HEK293 (cell line): ENCODE results near the gene AP2M1.

ENCODE experiments used
- BCL11A ChIP-seq: fragments of 450-650 bp; formaldehyde crosslinking; IDR thresholded peaks from 2 replicates; pipeline ENCODE4 v1.5.1; 2016; ENCODE audit warnings: low read depth, missing biosample characterization, missing genetic modification characterization
- CTCF ChIP-seq: fragments of 450-650 bp; formaldehyde crosslinking; IDR thresholded peaks from 2 replicates; pipeline ENCODE4 v1.5.1; 2016; ENCODE audit warnings: missing biosample characterization, missing genetic modification characterization
- PRDM10 ChIP-seq: fragments of 450-650 bp; formaldehyde crosslinking; IDR thresholded peaks from 2 replicates; pipeline ENCODE4 v1.5.1; 2016; ENCODE audit warnings: missing biosample characterization, missing genetic modification characterization
- SP2 ChIP-seq: fragments of 450-650 bp; formaldehyde crosslinking; IDR thresholded peaks from 2 replicates; pipeline ENCODE4 v1.5.1; 2016; ENCODE audit warnings: missing biosample characterization, missing genetic modification characterization
- YY1 ChIP-seq: fragments of 450-650 bp; formaldehyde crosslinking; IDR thresholded peaks from 2 replicates; pipeline ENCODE4 v1.5.1; 2018; ENCODE audit warnings: missing biosample characterization, missing genetic modification characterization
- ZBTB8A ChIP-seq: fragments of 450-650 bp; formaldehyde crosslinking; IDR thresholded peaks from 2 replicates; pipeline ENCODE4 v1.5.1; 2016; ENCODE audit warnings: missing biosample characterization, missing genetic modification characterization
- ZFP41 ChIP-seq: fragments of 450-650 bp; formaldehyde crosslinking; IDR thresholded peaks from 2 replicates; pipeline ENCODE4 v1.5.1; 2016; ENCODE audit warnings: missing biosample characterization, missing genetic modification characterization, borderline replicate concordance
- ZNF324 ChIP-seq: fragments of 450-650 bp; formaldehyde crosslinking; IDR thresholded peaks from 2 replicates; pipeline ENCODE4 v1.5.1; 2016; ENCODE audit warnings: missing biosample characterization, missing genetic modification characterization
- ZNF423 ChIP-seq: fragments of 450-650 bp; formaldehyde crosslinking; IDR thresholded peaks from 2 replicates; pipeline ENCODE4 v1.5.1; 2016; ENCODE audit warnings: missing biosample characterization, missing genetic modification characterization
- ZNF629 ChIP-seq: fragments of 450-650 bp; formaldehyde crosslinking; IDR thresholded peaks from 2 replicates; pipeline ENCODE4 v1.5.1; 2017; ENCODE audit warnings: missing biosample characterization, missing genetic modification characterization
- ZNF660 ChIP-seq: fragments of 450-650 bp; IDR thresholded peaks from 2 replicates; pipeline ENCODE4 v1.5.1; 2018; ENCODE audit warnings: missing biosample characterization, mild to moderate bottlenecking, missing genetic modification characterization
- TF ChIP-seq, protein P1 (sequence below): fragments of 450-650 bp; formaldehyde crosslinking; IDR thresholded peaks from 2 replicates; pipeline ENCODE4 v1.5.1; 2017; ENCODE audit warnings: missing biosample characterization, missing genetic modification characterization
- TF ChIP-seq, protein P2 (sequence below): fragments of 450-650 bp; formaldehyde crosslinking; IDR thresholded peaks from 2 replicates; pipeline ENCODE4 v1.5.1; 2016; ENCODE audit warnings: missing biosample characterization, missing genetic modification characterization

DNA sequence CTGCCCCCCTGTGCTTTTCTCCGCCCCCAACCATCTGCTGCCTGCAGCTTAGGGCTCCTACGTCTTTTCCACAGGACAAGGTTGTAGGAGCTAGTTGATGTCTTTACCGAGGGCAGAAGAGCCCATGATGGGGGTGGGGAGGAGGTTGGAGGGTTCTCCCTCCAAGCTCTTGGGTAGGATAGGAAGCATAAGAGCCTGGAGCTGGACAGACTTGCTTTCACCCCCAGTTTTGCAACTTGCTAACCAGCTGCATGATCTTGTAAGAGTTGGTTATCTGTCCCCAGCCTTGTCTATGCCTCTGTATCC, 12.2 kb downstream of the AP2M1 start:
- TF ChIP-seq YY1 (tag by site-specific recombination) (no peak), ZNF660 (no peak), PRDM10 (no peak), ZFP41 (tag by site-specific recombination) (no peak), ZNF629 (tag by site-specific recombination) (no peak), CTCF (no peak), ZNF324 (tag by site-specific recombination) (no peak), BCL11A (no peak), SP2 (no peak), ZNF423 (no peak), ZBTB8A (tag by site-specific recombination) (no peak)
- TF ChIP-seq, protein P1, sequence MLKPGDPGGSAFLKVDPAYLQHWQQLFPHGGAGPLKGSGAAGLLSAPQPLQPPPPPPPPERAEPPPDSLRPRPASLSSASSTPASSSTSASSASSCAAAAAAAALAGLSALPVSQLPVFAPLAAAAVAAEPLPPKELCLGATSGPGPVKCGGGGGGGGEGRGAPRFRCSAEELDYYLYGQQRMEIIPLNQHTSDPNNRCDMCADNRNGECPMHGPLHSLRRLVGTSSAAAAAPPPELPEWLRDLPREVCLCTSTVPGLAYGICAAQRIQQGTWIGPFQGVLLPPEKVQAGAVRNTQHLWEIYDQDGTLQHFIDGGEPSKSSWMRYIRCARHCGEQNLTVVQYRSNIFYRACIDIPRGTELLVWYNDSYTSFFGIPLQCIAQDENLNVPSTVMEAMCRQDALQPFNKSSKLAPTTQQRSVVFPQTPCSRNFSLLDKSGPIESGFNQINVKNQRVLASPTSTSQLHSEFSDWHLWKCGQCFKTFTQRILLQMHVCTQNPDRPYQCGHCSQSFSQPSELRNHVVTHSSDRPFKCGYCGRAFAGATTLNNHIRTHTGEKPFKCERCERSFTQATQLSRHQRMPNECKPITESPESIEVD (tag by site-specific recombination): no peak
- TF ChIP-seq, protein P2, sequence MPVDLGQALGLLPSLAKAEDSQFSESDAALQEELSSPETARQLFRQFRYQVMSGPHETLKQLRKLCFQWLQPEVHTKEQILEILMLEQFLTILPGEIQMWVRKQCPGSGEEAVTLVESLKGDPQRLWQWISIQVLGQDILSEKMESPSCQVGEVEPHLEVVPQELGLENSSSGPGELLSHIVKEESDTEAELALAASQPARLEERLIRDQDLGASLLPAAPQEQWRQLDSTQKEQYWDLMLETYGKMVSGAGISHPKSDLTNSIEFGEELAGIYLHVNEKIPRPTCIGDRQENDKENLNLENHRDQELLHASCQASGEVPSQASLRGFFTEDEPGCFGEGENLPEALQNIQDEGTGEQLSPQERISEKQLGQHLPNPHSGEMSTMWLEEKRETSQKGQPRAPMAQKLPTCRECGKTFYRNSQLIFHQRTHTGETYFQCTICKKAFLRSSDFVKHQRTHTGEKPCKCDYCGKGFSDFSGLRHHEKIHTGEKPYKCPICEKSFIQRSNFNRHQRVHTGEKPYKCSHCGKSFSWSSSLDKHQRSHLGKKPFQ (tag by site-specific recombination): no peak
